SH-SY5Y (cell line): ENCODE data around the gene DEK.

Experiments used
- GATA2 ChIP-seq: IDR thresholded peaks from 2 replicates; pipeline ENCODE4 v1.6.1; 2011; ENCODE audit warnings: mild to moderate bottlenecking, low read depth, low read length
- GATA3 ChIP-seq: IDR thresholded peaks from 2 replicates; pipeline ENCODE4 v1.6.1; 2011; ENCODE audit warnings: low read depth, mild to moderate bottlenecking, low read length, moderate library complexity

- TF ChIP-seq GATA3 (no peak), GATA2 (no peak)
Observed at GRCh38 chr6:18204691-18205090, 59.6 kb downstream of the DEK start.
